ENCODE data around the gene P4HB.

P4HB gene

GRCh38 chr17:81807210-81807719, 53.1 kb downstream of the P4HB start:
- FAIRE-seq, result no peak

- FAIRE-seq, result no peak
Measured at GRCh38 chr17:81806461-81807209, 53.7 kb downstream of the P4HB start.

- FAIRE-seq, result no peak
Measured at GRCh38 chr17:81805707-81806460, 54.5 kb downstream of the P4HB start.

- FAIRE-seq, result no peak
Measured at GRCh38 chr17:81804559-81805399, 55.6 kb downstream of the P4HB start.

GRCh38 chr17:81803728-81804558, 56.4 kb downstream of the P4HB start, which contains the start of gene GCGR:
Gene GCGR (plus strand): TSS chr17:81804150. CDS start chr17:81809019, 4,869 bp downstream.
- no peak for FAIRE-seq

GRCh38 chr17:81802856-81803643, 57.3 kb downstream of the P4HB start:
- FAIRE-seq, result no peak

- no peak for FAIRE-seq
Measured at GRCh38 chr17:81802048-81802758, 58.1 kb downstream of the P4HB start.

- no peak for FAIRE-seq
Measured at GRCh38 chr17:81801327-81801726, 59.0 kb downstream of the P4HB start.

GRCh38 chr17:81794509-81794908, 65.8 kb downstream of the P4HB start:
- FAIRE-seq, result no peak

- no peak for FAIRE-seq
Measured at GRCh38 chr17:81794074-81794476, 66.3 kb downstream of the P4HB start.
